ENCODE measurements around the gene ALX4.

Gene ALX4

DNA sequence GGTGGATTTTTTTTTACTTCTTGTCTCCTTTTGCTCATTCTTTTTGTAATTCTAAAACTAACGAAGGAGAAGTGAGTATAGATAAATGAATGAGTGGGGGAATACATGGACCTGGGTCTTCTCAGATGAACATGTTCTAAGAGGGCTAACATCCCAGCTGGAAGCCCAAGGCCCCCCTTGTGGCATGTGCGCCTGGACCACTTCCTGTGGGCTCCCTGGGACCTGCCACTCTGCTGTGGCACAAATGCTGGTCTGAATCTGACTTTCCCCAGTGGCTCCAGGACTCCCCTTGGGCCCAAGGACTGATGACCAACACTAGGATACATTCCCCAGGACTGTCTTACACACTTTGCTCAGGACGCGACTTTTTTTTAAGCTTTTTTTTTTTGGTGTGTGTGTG is 32.7 kb upstream of the ALX4 start:
- Histone ChIP-seq H2BK5ac (ENCODE audit: low read length) (no peak overlapping the region), H3K27ac (replicated peaks; ENCODE audit: low read length) (no peak overlapping the region), H3K4me1 (ENCODE audit: control insufficient read depth in 2 of 2, insufficient read depth in 1 of 2, low read depth in 1 of 2, low read length in 2 of 2) (peaks cover 0 to 12% of the 10 kb centered on the region in 2 donors), H3K27me3 (ENCODE audit: control insufficient read depth in 3 of 3, insufficient read depth in 3 of 3, low read depth in 1 of 3, low read length in 3 of 3) (peaks cover 0 to 69% (median 6%) of the 10 kb centered on the region in 3 experiments), H3K23ac (ENCODE audit: low read depth, low read length, poor library complexity) (no peak overlapping the region), H2BK15ac (ENCODE audit: low read length) (no peak overlapping the region), H3K4me3 (ENCODE audit: low read length in 2 of 2) (no peak overlapping the region), H3K4ac (ENCODE audit: low read length) (no peak overlapping the region), H3K9me3 (replicated peaks in 1 of 2; ENCODE audit: control insufficient read depth in 2 of 2, insufficient read depth in 1 of 2, low read depth in 1 of 2, low read length in 2 of 2) (no peaks in the 10 kb centered on the region), H3K9ac (ENCODE audit: low read depth, low read length, poor library complexity) (no peak overlapping the region), H3K14ac (ENCODE audit: low read length) (no peak overlapping the region), H2BK12ac (ENCODE audit: low read length) (no peak overlapping the region), H3K4me2 (ENCODE audit: insufficient read depth, low read length, poor library complexity, severe bottlenecking) (no peak overlapping the region), H4K8ac (ENCODE audit: low read depth, low read length) (no peak overlapping the region), H3K18ac (ENCODE audit: low read length) (no peak overlapping the region), H2AK5ac (ENCODE audit: low read depth, low read length) (no peak overlapping the region), H3K79me1 (ENCODE audit: low read depth, low read length) (no peaks in the 10 kb centered on the region), H4K91ac (ENCODE audit: low read depth, low read length, poor library complexity) (no peak overlapping the region), H2AFZ (ENCODE audit: low read length) (no peak overlapping the region), H3K36me3 (replicated peaks in 1 of 2; ENCODE audit: control insufficient read depth in 2 of 2, insufficient read depth in 2 of 2, low read length in 2 of 2) (no peaks in the 10 kb centered on the region), H2BK120ac (ENCODE audit: low read depth, low read length) (no peak overlapping the region)
- DNase-seq (ENCODE audit: low spot score), result no peak
- no CpG with 5 or more reads among the region's 4 CpGs for WGBS, 2 donors (ENCODE audit: extremely low coverage in 2 of 2, insufficient read length in 2 of 2, insufficient replicate concordance in 1 of 2)

DNA sequence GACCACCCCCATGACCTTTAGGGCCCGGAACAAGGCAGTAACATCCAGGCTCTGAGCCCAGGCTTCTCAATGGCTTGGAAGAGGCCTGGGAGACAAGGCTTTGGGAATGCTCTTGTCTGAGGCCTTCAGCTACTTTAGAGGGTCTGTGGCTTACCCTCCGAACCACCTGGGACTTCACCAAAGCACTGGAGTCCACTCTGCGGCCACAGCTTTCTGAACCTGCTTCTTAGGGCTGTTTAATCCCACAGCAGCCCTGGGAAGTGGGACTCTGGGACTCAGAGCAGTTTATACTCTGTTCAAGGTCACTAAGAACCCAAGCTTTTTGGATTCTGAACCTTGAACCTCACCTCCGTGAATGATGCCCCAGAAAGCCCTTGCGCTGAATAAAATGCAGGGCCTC is 30.7 kb upstream of the ALX4 start:
- H2AK5ac ChIP-seq (ENCODE audit: low read depth, low read length), result peak overlapping the region; percentile 78
- no peak overlapping the region for H3K4ac ChIP-seq (ENCODE audit: low read length)
- H3K4me1 ChIP-seq (ENCODE audit: control insufficient read depth in 2 of 2, insufficient read depth in 1 of 2, low read depth in 1 of 2, low read length in 2 of 2), result peaks cover 0 to 4% of the 10 kb centered on the region in 2 donors
- no peaks in the 10 kb centered on the region for H3K79me1 ChIP-seq (ENCODE audit: low read depth, low read length)
- H3K9ac ChIP-seq (ENCODE audit: low read depth, low read length, poor library complexity), result no peak overlapping the region
- no peak overlapping the region for H3K18ac ChIP-seq (ENCODE audit: low read length)
- no peak overlapping the region for H2BK5ac ChIP-seq (ENCODE audit: low read length)
- DNase-seq (ENCODE audit: low spot score), result no peak
- no peak overlapping the region for H2BK120ac ChIP-seq (ENCODE audit: low read depth, low read length)
- WGBS, 2 donors (ENCODE audit: extremely low coverage in 2 of 2, insufficient read length in 2 of 2, insufficient replicate concordance in 1 of 2), result no CpG with 5 or more reads among the region's 5 CpGs
- H4K91ac ChIP-seq (ENCODE audit: low read depth, low read length, poor library complexity), result no peak overlapping the region
- no peak overlapping the region for H3K27ac ChIP-seq (replicated peaks; ENCODE audit: low read length)
- H3K4me3 ChIP-seq (ENCODE audit: low read length in 2 of 2), result no peak overlapping the region
- H2BK12ac ChIP-seq (ENCODE audit: low read length), result no peak overlapping the region
- no peak overlapping the region for H4K8ac ChIP-seq (ENCODE audit: low read depth, low read length)
- no peaks in the 10 kb centered on the region for H3K36me3 ChIP-seq (replicated peaks in 1 of 2; ENCODE audit: control insufficient read depth in 2 of 2, insufficient read depth in 2 of 2, low read length in 2 of 2)
- no peak overlapping the region for H3K14ac ChIP-seq (ENCODE audit: low read length)
- no peak overlapping the region for H3K23ac ChIP-seq (ENCODE audit: low read depth, low read length, poor library complexity)
- H2AFZ ChIP-seq (ENCODE audit: low read length), result no peak overlapping the region
- no peak overlapping the region for H2BK15ac ChIP-seq (ENCODE audit: low read length)
- H3K27me3 ChIP-seq (ENCODE audit: control insufficient read depth in 3 of 3, insufficient read depth in 3 of 3, low read depth in 1 of 3, low read length in 3 of 3), result peaks cover 0 to 69% (median 21%) of the 10 kb centered on the region in 3 experiments
- no peaks in the 10 kb centered on the region for H3K9me3 ChIP-seq (replicated peaks in 1 of 2; ENCODE audit: control insufficient read depth in 2 of 2, insufficient read depth in 1 of 2, low read depth in 1 of 2, low read length in 2 of 2)
- H3K4me2 ChIP-seq (ENCODE audit: insufficient read depth, low read length, poor library complexity, severe bottlenecking), result no peak overlapping the region

DNA sequence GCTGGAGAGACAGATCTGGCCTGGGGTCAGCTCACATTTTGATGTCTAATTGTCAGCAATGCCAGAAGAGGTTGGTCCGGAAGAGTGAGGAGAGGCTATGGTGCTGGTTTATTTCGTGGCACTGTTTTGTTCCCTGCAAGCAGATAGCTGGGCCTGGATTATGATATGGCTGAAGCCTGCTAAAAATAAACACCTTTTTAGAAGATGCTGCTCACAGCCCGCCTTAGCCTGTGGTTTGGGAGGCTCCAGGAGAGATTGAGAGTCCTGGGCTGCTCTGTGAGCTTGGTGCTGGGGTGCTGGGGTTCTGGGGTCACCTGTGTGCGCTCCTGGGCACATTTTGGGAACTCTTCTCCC is 29.6 kb upstream of the ALX4 start:
- H2AK5ac ChIP-seq (ENCODE audit: low read depth, low read length), result peak overlapping the region; percentile 1
- H3K4me2 ChIP-seq (ENCODE audit: insufficient read depth, low read length, poor library complexity, severe bottlenecking), result no peak overlapping the region
- H3K79me1 ChIP-seq (ENCODE audit: low read depth, low read length), result no peaks in the 10 kb centered on the region
- no peak overlapping the region for H3K14ac ChIP-seq (ENCODE audit: low read length)
- peaks cover 0 to 7% of the 10 kb centered on the region in 2 donors for H3K4me1 ChIP-seq (ENCODE audit: control insufficient read depth in 2 of 2, insufficient read depth in 1 of 2, low read depth in 1 of 2, low read length in 2 of 2)
- H3K4me3 ChIP-seq (ENCODE audit: low read length in 2 of 2), result no peak overlapping the region
- no peaks in the 10 kb centered on the region for H3K36me3 ChIP-seq (replicated peaks in 1 of 2; ENCODE audit: control insufficient read depth in 2 of 2, insufficient read depth in 2 of 2, low read length in 2 of 2)
- H3K27ac ChIP-seq (replicated peaks; ENCODE audit: low read length), result no peak overlapping the region
- no peak overlapping the region for H2AFZ ChIP-seq (ENCODE audit: low read length)
- H3K9ac ChIP-seq (ENCODE audit: low read depth, low read length, poor library complexity), result no peak overlapping the region
- no peak overlapping the region for H3K4ac ChIP-seq (ENCODE audit: low read length)
- no CpG with 5 or more reads among the region's 4 CpGs for WGBS, 2 donors (ENCODE audit: extremely low coverage in 2 of 2, insufficient read length in 2 of 2, insufficient replicate concordance in 1 of 2)
- no peak overlapping the region for H4K91ac ChIP-seq (ENCODE audit: low read depth, low read length, poor library complexity)
- H2BK12ac ChIP-seq (ENCODE audit: low read length), result no peak overlapping the region
- H2BK120ac ChIP-seq (ENCODE audit: low read depth, low read length), result no peak overlapping the region
- H3K23ac ChIP-seq (ENCODE audit: low read depth, low read length, poor library complexity), result no peak overlapping the region
- H3K18ac ChIP-seq (ENCODE audit: low read length), result peak overlapping the region; percentile 6
- H4K8ac ChIP-seq (ENCODE audit: low read depth, low read length), result no peak overlapping the region
- H2BK15ac ChIP-seq (ENCODE audit: low read length), result no peak overlapping the region
- peaks cover 0 to 70% (median 22%) of the 10 kb centered on the region in 3 experiments for H3K27me3 ChIP-seq (ENCODE audit: control insufficient read depth in 3 of 3, insufficient read depth in 3 of 3, low read depth in 1 of 3, low read length in 3 of 3)
- DNase-seq (ENCODE audit: low spot score), result no peak
- no peaks in the 10 kb centered on the region for H3K9me3 ChIP-seq (replicated peaks in 1 of 2; ENCODE audit: control insufficient read depth in 2 of 2, insufficient read depth in 1 of 2, low read depth in 1 of 2, low read length in 2 of 2)
- no peak overlapping the region for H2BK5ac ChIP-seq (ENCODE audit: low read length)

DNA sequence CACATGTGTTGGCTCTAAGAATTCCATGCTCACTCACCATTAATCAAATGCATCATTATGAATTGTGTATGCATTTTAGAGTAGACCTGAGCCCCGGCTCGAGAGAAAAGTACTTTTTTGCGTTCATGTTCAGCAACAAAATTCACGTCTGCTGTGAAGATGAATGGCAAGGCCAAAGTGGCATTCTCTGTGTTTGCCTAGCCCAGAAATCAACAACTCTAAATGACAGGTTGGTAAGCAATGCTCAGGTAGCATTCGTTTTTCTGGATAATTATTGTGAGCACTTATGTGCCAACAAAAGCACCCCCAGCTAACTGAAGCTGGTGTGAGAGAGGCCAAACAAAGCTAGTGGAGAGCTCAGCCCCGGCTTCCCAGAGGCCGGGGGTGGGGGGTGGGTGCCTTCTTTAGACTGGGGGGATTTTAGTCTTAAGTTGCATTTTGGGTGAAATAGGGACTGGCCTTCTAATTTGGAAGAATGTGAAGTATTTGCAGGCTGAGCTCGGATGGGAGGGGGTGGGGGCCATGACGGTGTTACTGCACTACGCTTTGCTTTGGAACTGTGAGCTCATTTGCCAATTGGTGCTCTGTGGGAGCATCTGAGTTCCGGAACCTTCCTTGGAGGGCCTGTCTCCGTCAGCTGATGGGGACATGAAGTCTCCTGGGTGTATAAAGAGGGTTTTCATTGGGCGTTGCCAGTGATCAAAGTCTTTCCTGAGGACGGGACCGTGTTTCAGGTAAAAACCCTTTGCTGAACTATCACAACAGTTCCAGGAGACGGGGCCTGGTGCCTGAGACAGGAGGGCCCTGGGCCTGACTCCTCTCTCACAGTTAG is 29.0 kb upstream of the ALX4 start:
- H2BK15ac ChIP-seq (ENCODE audit: low read length), result no peak overlapping the region

More for the DNA sequence above, 29.0 kb upstream of the ALX4 start:
- peaks cover 0 to 8% of the 10 kb centered on the region in 2 donors for H3K4me1 ChIP-seq (ENCODE audit: control insufficient read depth in 2 of 2, insufficient read depth in 1 of 2, low read depth in 1 of 2, low read length in 2 of 2)
- no peak overlapping the region for H2BK12ac ChIP-seq (ENCODE audit: low read length)
- H3K79me1 ChIP-seq (ENCODE audit: low read depth, low read length), result no peaks in the 10 kb centered on the region
- H3K9ac ChIP-seq (ENCODE audit: low read depth, low read length, poor library complexity), result no peak overlapping the region
- H3K4me3 ChIP-seq (ENCODE audit: low read length in 2 of 2), result no peak overlapping the region
- H2AFZ ChIP-seq (ENCODE audit: low read length), result no peak overlapping the region
- WGBS, 2 donors (ENCODE audit: extremely low coverage in 2 of 2, insufficient read length in 2 of 2, insufficient replicate concordance in 1 of 2), result no CpG with 5 or more reads among the region's 16 CpGs
- H3K27ac ChIP-seq (replicated peaks; ENCODE audit: low read length), result no peak overlapping the region
- no peak overlapping the region for H3K14ac ChIP-seq (ENCODE audit: low read length)
- H3K18ac ChIP-seq (ENCODE audit: low read length), result peak overlapping the region; percentile 6
- no peak for DNase-seq (ENCODE audit: low spot score)
- peaks cover 0 to 72% (median 24%) of the 10 kb centered on the region in 3 experiments for H3K27me3 ChIP-seq (ENCODE audit: control insufficient read depth in 3 of 3, insufficient read depth in 3 of 3, low read depth in 1 of 3, low read length in 3 of 3)
- no peak overlapping the region for H2BK120ac ChIP-seq (ENCODE audit: low read depth, low read length)
- H3K9me3 ChIP-seq (replicated peaks in 1 of 2; ENCODE audit: control insufficient read depth in 2 of 2, insufficient read depth in 1 of 2, low read depth in 1 of 2, low read length in 2 of 2), result no peaks in the 10 kb centered on the region
- no peak overlapping the region for H3K23ac ChIP-seq (ENCODE audit: low read depth, low read length, poor library complexity)
- no peak overlapping the region for H4K91ac ChIP-seq (ENCODE audit: low read depth, low read length, poor library complexity)
- no peak overlapping the region for H3K4me2 ChIP-seq (ENCODE audit: insufficient read depth, low read length, poor library complexity, severe bottlenecking)
- H4K8ac ChIP-seq (ENCODE audit: low read depth, low read length), result no peak overlapping the region
- no peak overlapping the region for H2BK5ac ChIP-seq (ENCODE audit: low read length)
- peak overlapping the region; percentile 1 for H2AK5ac ChIP-seq (ENCODE audit: low read depth, low read length)
- no peaks in the 10 kb centered on the region for H3K36me3 ChIP-seq (replicated peaks in 1 of 2; ENCODE audit: control insufficient read depth in 2 of 2, insufficient read depth in 2 of 2, low read length in 2 of 2)
- H3K4ac ChIP-seq (ENCODE audit: low read length), result no peak overlapping the region
